NCI-H2196 (cell line): Measurements from ENCODE around the gene KRTAP5-1.

ENCODE experiments used
- DNase-seq: peaks from one replicate; lab custom pipeline; 2025; ENCODE audit not compliant: unreplicated experiment; lab: John Stamatoyannopoulos, UW

Gene KRTAP5-1

GRCh38 chr11:1572197-1573076, 12.6 kb downstream of the KRTAP5-1 start, which contains the start of gene DUSP8:
TSS of gene DUSP8 (minus strand) at chr11:1572271. CDS start at chr11:1565826, 6,445 bp downstream.
- DNase-seq, result peak; percentile 90

GRCh38 chr11:1571760-1572196, 13.3 kb downstream of the KRTAP5-1 start:
- DNase-seq, result no peak

- no peak for DNase-seq
Measured at GRCh38 chr11:1570896-1571759, 14.0 kb downstream of the KRTAP5-1 start.

- no peak for DNase-seq
Measured at GRCh38 chr11:1570531-1570895, 14.6 kb downstream of the KRTAP5-1 start.

DNA sequence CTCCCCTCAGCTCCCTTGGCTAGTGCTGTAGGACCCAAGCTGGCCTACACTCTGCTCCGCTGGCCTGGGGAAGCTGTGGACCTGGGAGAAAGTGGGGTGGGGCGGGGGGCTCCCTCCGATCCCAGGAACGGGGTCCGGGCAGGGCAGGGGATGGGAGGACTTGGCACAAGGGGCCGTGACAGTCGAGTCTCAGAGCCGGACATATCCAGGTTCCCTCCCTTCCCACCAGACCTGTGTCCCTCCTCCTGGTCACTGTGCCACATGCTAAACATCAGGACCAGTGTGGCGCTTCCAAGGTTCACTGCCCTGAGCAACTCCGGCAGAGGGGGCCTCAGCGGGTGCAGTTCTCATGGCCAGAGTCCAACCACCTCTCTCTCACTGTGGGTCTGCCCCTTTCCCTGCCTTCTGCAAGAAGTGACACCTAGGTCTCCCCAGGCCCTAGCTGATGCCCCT, 15.1 kb downstream of the KRTAP5-1 start:
- no peak for DNase-seq

- DNase-seq, result no peak
Measured at GRCh38 chr11:1569251-1569780, 15.8 kb downstream of the KRTAP5-1 start.

DNA sequence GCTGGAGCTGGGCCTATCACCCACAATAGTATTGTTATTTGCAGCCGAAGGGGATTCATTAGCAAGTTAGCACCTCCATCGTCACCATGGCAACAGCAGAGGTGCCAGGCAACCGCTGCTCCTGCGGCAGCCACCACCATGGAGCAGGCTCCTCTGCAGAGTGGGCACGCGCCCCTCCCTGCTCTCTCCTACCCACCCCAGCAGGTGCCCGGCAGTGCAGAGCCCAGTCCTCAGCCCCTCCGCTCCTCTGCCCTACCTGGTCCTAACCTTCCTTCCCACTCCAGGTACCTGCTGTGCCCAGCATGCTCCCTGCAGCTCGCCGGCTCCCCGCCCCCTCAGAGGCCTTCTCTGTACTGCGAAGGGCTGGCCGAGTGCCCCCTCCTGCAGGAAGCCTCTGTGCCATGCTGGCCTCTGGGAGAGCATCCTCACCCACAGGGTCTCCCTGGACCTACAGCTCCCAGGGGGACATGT, 16.6 kb downstream of the KRTAP5-1 start:
- DNase-seq, result peak; percentile 50

DNA sequence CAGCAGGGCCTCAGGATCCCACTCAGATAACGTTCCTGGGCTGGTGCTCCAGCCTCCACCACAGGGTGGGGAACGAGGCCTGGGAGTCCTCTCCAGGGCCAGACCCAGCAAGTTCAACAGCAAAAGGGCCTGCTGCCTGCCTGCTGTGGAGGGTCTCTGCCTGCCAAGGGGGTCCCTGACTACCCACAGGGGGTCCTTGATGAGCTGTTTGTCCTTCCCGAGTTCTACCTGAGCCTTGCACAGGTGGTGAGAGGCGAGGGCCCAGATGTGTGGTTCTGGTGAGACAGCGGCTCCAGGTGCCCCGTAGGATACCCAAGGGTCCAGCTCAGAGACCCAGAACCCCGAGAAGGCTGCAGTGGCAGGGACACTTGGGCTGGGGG, 17.4 kb downstream of the KRTAP5-1 start:
- no peak for DNase-seq

GRCh38 chr11:1567052-1567720, 17.9 kb downstream of the KRTAP5-1 start:
- DNase-seq, result no peak

DNA sequence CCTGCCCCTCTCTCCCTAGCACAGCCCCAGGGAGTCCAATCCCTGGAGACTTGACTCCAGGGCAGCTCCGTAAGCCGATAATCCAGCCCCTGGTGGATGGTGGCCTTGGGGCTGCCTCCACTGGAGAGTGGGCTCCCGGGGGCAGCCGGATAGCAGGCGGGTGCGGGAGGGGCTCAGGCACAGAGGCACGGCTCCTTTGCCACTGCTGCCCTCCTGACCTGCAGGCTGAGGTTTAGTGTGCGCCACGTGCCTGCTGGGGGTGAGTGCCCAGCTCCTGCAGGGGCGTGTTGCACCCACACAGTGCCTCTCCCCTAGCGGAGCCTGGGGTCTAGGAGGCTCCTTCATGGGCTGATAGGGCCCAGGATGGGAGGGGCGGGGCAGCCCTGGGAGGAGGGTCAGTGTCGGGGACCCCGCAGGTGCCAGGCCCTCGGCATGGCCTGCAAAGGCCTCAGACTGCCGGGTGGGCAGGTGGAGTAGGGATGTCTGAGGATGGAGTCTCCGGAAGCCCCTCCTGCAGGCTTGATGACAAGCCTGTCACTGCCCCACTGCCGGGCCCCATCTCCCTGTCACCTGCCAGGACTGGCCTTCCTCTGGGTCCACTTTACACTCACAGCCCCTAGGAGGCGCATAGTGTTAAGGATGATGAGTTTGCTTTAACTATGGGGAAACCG, 18.6 kb downstream of the KRTAP5-1 start:
- DNase-seq, result no peak

DNA sequence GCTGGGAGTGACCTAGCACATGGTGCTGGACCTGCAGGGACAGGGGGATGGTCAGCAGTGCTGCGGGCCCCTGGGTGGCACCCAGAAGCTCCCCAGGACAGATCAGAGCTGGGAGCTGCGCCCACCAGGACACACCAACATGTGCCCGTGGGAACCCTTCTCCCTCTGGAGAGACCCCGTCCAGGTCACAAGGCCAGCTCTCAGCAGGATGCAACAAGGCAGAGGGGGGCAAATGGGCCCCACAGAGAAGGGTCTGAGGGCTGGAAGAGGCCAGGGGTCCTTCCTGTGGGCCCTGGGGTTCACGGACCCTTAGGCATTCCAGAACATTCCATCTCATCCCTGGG, 19.2 kb downstream of the KRTAP5-1 start:
- no peak for DNase-seq

- no peak for DNase-seq
Measured at GRCh38 chr11:1565173-1565903, 19.7 kb downstream of the KRTAP5-1 start.

DNA sequence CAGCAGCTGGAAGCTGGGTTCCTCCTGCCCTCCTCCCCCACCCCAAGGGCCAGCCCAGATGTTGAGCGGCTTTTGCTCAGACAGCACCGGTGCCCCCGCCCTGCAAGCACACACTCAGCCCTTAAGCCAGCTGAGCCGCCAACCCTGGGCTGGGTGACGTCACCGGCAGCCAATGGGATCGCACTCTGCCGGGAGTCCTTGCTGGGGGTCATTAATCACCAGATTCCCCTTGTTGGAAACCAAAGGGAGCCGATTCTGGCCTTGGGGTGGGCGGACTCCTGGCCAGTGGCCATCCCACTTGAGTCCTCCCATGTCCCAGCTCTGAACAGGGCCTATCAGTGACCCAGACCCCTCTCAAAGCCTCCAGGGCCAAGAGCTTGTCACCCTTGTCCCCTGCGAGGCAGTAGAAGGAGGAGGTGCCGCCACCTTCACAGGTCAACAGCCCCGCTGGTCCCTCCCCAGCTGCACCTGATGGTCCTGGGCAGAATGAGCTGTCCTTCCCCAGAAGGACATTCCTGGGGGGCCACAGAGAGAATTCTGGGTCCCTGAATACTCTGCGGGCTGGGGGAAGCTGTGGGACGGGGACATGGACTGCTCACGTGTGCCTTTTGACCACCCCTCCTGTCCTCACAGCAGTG, 20.4 kb downstream of the KRTAP5-1 start:
- peak; percentile 19 for DNase-seq

DNA sequence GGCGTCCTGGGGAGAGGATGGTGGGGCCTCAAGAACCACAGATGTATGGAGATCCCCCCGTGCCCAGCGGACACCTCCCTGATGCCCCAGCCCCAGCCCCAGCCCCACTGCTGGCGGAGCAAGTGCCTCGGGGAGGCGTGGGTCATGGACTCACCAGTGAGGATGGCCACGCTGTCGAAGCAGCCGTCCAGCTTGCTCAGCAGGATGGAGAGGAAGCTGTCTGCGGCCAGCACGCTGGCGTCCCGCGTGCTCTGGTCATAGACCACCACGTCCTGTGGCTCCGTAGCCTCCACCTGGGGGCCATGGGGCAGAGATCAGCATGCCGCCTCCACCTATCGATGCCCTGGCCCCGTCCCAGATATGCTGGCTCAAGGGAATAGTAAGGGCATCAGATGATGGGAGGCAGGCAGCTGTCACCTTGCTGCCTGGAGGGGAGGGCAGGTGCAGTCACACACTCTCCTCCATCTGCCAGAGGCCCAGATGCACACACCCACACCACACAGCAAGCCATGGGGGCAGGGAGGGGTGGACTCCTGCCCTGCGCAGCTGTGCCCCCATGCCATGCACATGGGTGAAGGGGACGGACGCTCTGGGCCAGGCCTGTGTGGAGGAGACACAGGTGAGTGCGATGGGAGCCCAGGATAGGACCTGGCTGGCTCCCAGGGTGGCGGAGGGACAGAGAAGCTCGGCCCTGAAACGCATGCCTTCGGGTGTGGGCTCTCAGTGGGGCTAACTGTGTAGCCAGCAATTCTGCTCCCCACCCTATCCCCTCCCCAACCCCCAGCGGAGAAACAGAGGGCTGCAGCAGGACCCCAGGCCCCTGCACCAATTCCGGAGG, 21.2 kb downstream of the KRTAP5-1 start:
- no peak for DNase-seq

GRCh38 chr11:1563149-1563638, 21.9 kb downstream of the KRTAP5-1 start:
- DNase-seq, result no peak

GRCh38 chr11:1562469-1563148, 22.5 kb downstream of the KRTAP5-1 start:
- no peak for DNase-seq

- DNase-seq, result no peak
Measured at GRCh38 chr11:1561955-1562354, 23.1 kb downstream of the KRTAP5-1 start.

GRCh38 chr11:1561266-1561665, 23.8 kb downstream of the KRTAP5-1 start:
- DNase-seq, result no peak
